ENCODE measurements around the gene ZMYND15.

DNA sequence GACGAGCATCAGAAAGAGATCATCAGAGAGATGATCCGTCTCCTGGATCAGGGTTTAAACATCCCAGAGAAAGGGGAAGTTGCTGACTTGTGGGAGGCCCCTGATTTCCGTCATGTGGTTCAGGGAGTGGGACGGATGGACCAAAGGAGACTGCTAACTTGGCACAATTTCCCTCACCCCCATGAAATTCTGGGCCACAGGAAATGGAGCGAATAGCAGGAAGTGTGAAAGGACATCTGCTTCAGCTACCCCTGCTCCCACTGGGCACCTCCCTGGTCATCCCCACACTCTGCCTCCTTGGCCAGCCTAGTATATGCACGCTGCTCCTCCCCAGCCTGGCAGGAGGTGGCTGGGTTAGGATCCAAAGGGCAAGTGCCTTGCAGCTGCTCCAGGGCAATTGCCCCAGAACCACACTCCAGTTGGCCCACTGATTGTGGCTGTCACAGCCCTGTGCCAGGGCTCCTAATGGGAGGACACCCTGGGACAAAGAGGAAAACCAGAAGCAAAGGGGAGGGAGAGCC lies 27.9 kb upstream of the ZMYND15 start:
- TF ChIP-seq, protein P1, sequence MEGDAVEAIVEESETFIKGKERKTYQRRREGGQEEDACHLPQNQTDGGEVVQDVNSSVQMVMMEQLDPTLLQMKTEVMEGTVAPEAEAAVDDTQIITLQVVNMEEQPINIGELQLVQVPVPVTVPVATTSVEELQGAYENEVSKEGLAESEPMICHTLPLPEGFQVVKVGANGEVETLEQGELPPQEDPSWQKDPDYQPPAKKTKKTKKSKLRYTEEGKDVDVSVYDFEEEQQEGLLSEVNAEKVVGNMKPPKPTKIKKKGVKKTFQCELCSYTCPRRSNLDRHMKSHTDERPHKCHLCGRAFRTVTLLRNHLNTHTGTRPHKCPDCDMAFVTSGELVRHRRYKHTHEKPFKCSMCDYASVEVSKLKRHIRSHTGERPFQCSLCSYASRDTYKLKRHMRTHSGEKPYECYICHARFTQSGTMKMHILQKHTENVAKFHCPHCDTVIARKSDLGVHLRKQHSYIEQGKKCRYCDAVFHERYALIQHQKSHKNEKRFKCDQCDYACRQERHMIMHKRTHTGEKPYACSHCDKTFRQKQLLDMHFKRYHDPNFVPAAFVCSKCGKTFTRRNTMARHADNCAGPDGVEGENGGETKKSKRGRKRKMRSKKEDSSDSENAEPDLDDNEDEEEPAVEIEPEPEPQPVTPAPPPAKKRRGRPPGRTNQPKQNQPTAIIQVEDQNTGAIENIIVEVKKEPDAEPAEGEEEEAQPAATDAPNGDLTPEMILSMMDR (IDR thresholded peaks at IDR 0.05): no peak
- TF ChIP-seq EZH2 (IDR thresholded peaks at IDR 0.05) (no peak), EZH2phosphoT487 (IDR thresholded peaks at IDR 0.05) (no peak)
